ENCODE measurements around the gene CHIA. TPM values are rescaled to one million over a fixed set of nuclear protein-coding genes. Genes with fewer than 3 reads are reported as not detected.

Gene CHIA
- total and polyA plus RNA-seq, 2 of the 13 experiments (the other 11 are each of a cell fraction or from before 2014, with no cell fraction given), result not detected

- DNase-seq (ENCODE audit: low spot score), result no peak
- Histone ChIP-seq H3K27me3 (ENCODE audit: control insufficient read depth in 1 of 2, insufficient read depth in 2 of 2, low read length in 2 of 2) (no peaks in the 10 kb centered on the region), H3K9me3 (ENCODE audit: low read length) (no peaks in the 10 kb centered on the region), H3K36me3 (replicated peaks in 1 of 2; ENCODE audit: control insufficient read depth in 1 of 2, insufficient read depth in 2 of 2, low read length in 2 of 2) (no peaks in the 10 kb centered on the region), H3K4me1 (ENCODE audit: insufficient read depth, low read length) (peaks cover 16% of the 10 kb centered on the region), H4K20me1 (ENCODE audit: insufficient read depth, low read length) (no peaks in the 10 kb centered on the region), H3K4me2 (ENCODE audit: low read depth, low read length) (no peak overlapping the region; the same call in 1 of the 2 replicates), H3K79me2 (ENCODE audit: insufficient read depth, low read length) (no peaks in the 10 kb centered on the region), H3K9ac (ENCODE audit: insufficient read depth, low read depth, low read length) (no peak overlapping the region), H3K27ac (ENCODE audit: extremely low read length, insufficient read depth, low read length) (no peak overlapping the region), H2AFZ (ENCODE audit: low read length) (no peak overlapping the region), H3K4me3 (replicated peaks in 1 of 3; ENCODE audit: insufficient read depth in 1 of 3, low read depth in 2 of 3, low read length in 3 of 3) (no peak overlapping the region)
- no peak for FAIRE-seq
- TF ChIP-seq FOXA3 (CRISPR knock-in tag; IDR thresholded peaks at IDR 0.05), result no peak
- TF ChIP-seq ELF3 (CRISPR knock-in tag; IDR thresholded peaks at IDR 0.05), result peak; percentile 52; the same call in 1 of the 2 replicates
- TF ChIP-seq ZNF317 (CRISPR knock-in tag; IDR thresholded peaks at IDR 0.05), result peak; percentile 77; the same call in 1 of the 2 replicates
- intact Hi-C loops (cut with micrococcal nuclease; ENCODE audit: unreplicated experiment) (no loop called here), in situ Hi-C loops (cut with HindIII; ENCODE audit: extremely low pct_ligation_motif_present, low pct_unique_long_range_greater_than_20kb) (no loop called here)
- no peak for ATAC-seq
- WGBS (ENCODE audit: low lambda C conversion rate), result 22% methylated on average over 4 of the region's 4 CpGs
- BruUV-seq (replicated peaks), result no TSS peak
- ChIA-PET CTCF (ENCODE audit: low intra/inter-chr PET ratio, low total read pairs) (no interaction called here), POLR2A (no interaction called here)
Observed at GRCh38 chr1:111279144-111279543, 11.5 kb upstream of the CHIA start.

GRCh38 chr1:111280267-111280666 lies 10.4 kb upstream of the CHIA start:
- no TSS peak for BruUV-seq (replicated peaks)
- no peak for FAIRE-seq
- intact Hi-C loops (cut with micrococcal nuclease; ENCODE audit: unreplicated experiment), result no loop called here
- Histone ChIP-seq H3K36me3 (replicated peaks in 1 of 2; ENCODE audit: control insufficient read depth in 1 of 2, insufficient read depth in 2 of 2, low read length in 2 of 2) (no peaks in the 10 kb centered on the region), H3K27ac (ENCODE audit: extremely low read length, insufficient read depth, low read length) (no peak overlapping the region), H3K4me1 (ENCODE audit: insufficient read depth, low read length) (peaks cover 19% of the 10 kb centered on the region), H3K9ac (ENCODE audit: insufficient read depth, low read depth, low read length) (no peak overlapping the region), H3K27me3 (ENCODE audit: control insufficient read depth in 1 of 2, insufficient read depth in 2 of 2, low read length in 2 of 2) (no peaks in the 10 kb centered on the region), H3K79me2 (ENCODE audit: insufficient read depth, low read length) (no peaks in the 10 kb centered on the region), H2AFZ (ENCODE audit: low read length) (no peak overlapping the region), H3K9me3 (ENCODE audit: low read length) (no peaks in the 10 kb centered on the region), H4K20me1 (ENCODE audit: insufficient read depth, low read length) (no peaks in the 10 kb centered on the region), H3K4me3 (replicated peaks in 1 of 3; ENCODE audit: insufficient read depth in 1 of 3, low read depth in 2 of 3, low read length in 3 of 3) (no peak overlapping the region), H3K4me2 (ENCODE audit: low read depth, low read length) (no peak overlapping the region)
- DNase-seq (ENCODE audit: low spot score), result no peak
- ChIA-PET CTCF (ENCODE audit: low intra/inter-chr PET ratio, low total read pairs) (no interaction called here), POLR2A (no interaction called here)
- in situ Hi-C loops (cut with HindIII; ENCODE audit: extremely low pct_ligation_motif_present, low pct_unique_long_range_greater_than_20kb), result no loop called here
- ATAC-seq, result no peak
- TF ChIP-seq ARNT (IDR thresholded peaks at IDR 0.05), result no peak
- no peak for TF ChIP-seq ZNF709 (CRISPR knock-in tag; IDR thresholded peaks at IDR 0.05)
- TF ChIP-seq HDAC1 (CRISPR knock-in tag; IDR thresholded peaks at IDR 0.05), result no peak
- no peak for TF ChIP-seq ZNF784 (CRISPR knock-in tag; IDR thresholded peaks at IDR 0.05; ENCODE audit: borderline replicate concordance)
- TF ChIP-seq BCL6 (CRISPR knock-in tag; IDR thresholded peaks at IDR 0.05), result no peak
- no peak for TF ChIP-seq MAFG (CRISPR knock-in tag; IDR thresholded peaks at IDR 0.05)
- no peak for TF ChIP-seq ZNF878 (CRISPR knock-in tag; IDR thresholded peaks at IDR 0.05)
- no peak for TF ChIP-seq KDM1A (CRISPR knock-in tag; IDR thresholded peaks at IDR 0.05)
- no peak for TF ChIP-seq ZUFSP (CRISPR knock-in tag; IDR thresholded peaks at IDR 0.05; ENCODE audit: borderline replicate concordance)
- TF ChIP-seq ZNF800 (CRISPR knock-in tag; IDR thresholded peaks at IDR 0.05), result no peak
- TF ChIP-seq NKX3-1 (CRISPR knock-in tag; IDR thresholded peaks at IDR 0.05), result no peak
- no peak for TF ChIP-seq TRIM22 (IDR thresholded peaks at IDR 0.05)

Measured in HepG2 (cell line).